Left renal cortex interstitium (tissue), 4 donors: ENCODE measurements around the gene AKAP12. TPM values are rescaled to one million over a fixed set of nuclear protein-coding genes. Genes with fewer than 3 reads are reported as not detected.
A peak's percentile ranks its signal among the peaks of the same experiment; 100 is the strongest.

ENCODE experiments used
- DNase-seq, 4 donors: peaks; one replicate each; pipeline ENCODE4 v3.0.0-alpha.2; 2013; ENCODE audit warnings: low read depth in 4 of 4, low spot score in 2 of 4, missing footprints in 1 of 4
- polyA plus RNA-seq, 4 donors: library from polyadenylated mRNA; unstranded; fragments of 120-200 nt; gene quantifications; one replicate each; pipeline ENCODE4 v1.2.1, GENCODE V29; 2013; ENCODE audit not compliant: insufficient read length in 4 of 4

Gene AKAP12
- polyA plus RNA-seq, 4 donors, result 127 to 183 (median 163) TPM

GRCh38 chr6:151275566-151275965, 35.8 kb downstream of the AKAP12 start:
- DNase-seq, result no peak

- DNase-seq, result no peak
Observed at GRCh38 chr6:151276112-151276740, 36.5 kb downstream of the AKAP12 start.

GRCh38 chr6:151279891-151280290, 40.1 kb downstream of the AKAP12 start:
- no peak for DNase-seq

DNA sequence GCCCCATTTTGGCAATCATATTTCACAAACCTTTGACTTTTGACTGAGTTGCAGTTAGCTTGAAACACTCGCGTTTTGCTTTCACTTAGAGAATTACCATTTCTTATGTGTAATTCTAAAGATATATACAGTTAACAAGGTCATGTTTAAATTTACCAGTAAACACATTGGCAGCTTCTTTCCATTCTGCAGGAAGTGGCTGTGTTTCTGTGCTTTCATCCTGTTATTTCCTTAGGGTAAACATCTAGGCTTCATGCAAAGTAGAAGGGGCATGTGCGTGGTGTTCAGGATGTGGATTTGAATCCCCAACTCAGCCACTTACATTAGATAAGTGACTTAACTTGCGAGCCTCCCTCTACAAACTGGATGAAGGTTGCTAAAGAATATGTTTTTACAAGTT, 41.1 kb downstream of the AKAP12 start:
- DNase-seq, result no peak

- no peak for DNase-seq
Observed at GRCh38 chr6:151284012-151284411, 44.2 kb downstream of the AKAP12 start.

DNA sequence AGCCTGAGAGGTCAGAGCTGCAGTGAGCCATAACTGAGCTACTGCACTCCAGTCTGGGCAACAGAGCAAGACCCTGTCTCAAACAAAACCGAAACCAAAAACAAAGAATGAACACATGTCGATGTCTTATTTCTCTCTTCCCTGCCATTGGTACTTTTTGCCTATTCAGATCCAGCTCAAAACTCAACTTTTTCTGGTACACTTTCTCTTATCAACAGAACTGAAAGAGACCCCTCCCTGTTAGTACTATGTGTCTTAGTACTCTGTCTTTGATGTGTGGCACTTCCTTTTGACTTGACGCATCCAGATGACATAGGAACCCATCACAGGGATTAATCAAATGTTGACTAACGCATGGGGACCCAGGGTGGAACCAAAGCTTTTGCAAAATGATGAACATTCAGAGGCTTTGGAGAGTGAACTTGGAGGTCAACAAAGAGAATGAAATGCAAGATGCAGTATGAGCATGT, 44.8 kb downstream of the AKAP12 start:
- DNase-seq, result no peak

GRCh38 chr6:151285122-151285521, 45.4 kb downstream of the AKAP12 start:
- DNase-seq, result no peak

DNA sequence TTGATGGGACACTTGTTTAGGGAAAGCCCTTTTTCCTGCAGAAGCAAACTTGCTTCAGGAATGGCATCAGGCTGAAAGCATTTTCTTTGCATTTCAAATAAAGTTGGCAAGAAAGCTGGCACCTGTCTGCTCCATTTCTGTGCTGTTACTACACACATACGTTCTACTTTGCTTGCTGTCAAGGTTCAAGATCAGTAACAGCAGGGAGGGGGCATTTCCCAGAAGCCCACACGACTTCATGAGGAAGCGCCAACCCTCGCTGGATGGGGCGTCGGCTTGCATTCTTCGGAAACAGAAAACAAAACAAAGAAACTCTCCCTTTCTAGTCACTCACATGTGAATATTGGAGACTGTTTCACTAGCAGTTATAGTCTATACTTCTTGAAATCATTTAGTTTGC, 46.4 kb downstream of the AKAP12 start:
- no peak for DNase-seq

GRCh38 chr6:151288712-151289398, 49.1 kb downstream of the AKAP12 start:
- no peak for DNase-seq

GRCh38 chr6:151289399-151290007, 49.7 kb downstream of the AKAP12 start:
- no peak for DNase-seq

GRCh38 chr6:151290877-151291721, 51.3 kb downstream of the AKAP12 start:
- peak in 2 of 4 donors; percentile 67 to 76 for DNase-seq

DNA sequence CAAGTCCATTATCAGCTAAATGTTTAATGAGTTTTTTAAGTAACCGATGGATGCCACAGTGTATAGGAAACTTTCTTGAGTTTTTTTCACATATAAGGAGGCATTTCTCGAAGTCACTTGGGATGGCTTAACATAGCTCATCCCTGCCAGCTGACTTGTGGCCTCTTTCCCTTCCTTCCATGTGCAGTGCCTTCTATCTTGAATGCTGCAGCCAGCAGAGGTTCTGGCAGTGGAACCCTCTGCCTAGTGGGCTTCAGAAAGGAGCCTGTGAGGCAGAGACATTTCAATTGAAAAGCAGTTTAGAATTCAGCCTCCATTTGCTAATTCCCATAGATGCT, 51.9 kb downstream of the AKAP12 start:
- no peak for DNase-seq

GRCh38 chr6:151292974-151293687, 53.4 kb downstream of the AKAP12 start:
- no peak for DNase-seq

DNA sequence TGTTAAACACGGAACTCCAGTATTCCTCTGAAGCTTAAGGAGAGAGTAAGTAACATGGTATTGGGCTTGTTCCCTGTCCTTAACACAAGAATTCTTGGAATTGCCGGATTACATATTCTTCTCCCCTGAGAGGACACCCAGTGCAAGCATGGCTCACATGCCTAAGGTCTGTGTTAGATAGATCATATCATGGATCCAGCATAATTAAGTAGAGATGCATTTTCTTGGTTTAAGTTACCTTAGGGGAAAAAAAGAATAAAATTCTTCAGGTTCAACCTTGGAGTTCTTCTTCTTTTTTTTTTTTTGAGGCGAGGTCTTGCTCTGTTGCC, 53.9 kb downstream of the AKAP12 start:
- DNase-seq, result no peak

- DNase-seq, result no peak
Observed at GRCh38 chr6:151294561-151295101, 54.9 kb downstream of the AKAP12 start.

DNA sequence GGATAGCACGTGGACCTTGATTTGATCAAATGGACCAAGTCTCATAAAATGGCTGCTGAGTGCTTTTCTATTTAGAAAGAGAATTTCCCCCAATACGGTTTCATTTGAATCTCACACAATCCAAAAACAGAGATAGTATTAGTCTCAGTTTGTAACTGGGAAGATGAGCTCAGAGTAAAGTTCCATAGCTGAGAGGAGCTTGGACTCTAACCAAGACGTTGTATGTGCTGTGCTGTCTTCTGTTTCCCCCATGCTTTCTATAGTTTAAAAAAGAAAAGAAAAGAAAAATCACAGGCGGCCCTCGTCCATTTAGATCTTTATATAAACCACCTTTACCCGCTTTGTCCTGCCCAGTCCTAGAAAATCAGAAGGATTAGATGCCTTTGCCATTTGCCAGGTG, 58.1 kb downstream of the AKAP12 start:
- DNase-seq, result no peak

- DNase-seq, result no peak
Observed at GRCh38 chr6:151299011-151299410, 59.2 kb downstream of the AKAP12 start.

GRCh38 chr6:151300267-151300991, 60.7 kb downstream of the AKAP12 start:
- no peak for DNase-seq

GRCh38 chr6:151301547-151301946, 61.8 kb downstream of the AKAP12 start:
- no peak for DNase-seq

DNA sequence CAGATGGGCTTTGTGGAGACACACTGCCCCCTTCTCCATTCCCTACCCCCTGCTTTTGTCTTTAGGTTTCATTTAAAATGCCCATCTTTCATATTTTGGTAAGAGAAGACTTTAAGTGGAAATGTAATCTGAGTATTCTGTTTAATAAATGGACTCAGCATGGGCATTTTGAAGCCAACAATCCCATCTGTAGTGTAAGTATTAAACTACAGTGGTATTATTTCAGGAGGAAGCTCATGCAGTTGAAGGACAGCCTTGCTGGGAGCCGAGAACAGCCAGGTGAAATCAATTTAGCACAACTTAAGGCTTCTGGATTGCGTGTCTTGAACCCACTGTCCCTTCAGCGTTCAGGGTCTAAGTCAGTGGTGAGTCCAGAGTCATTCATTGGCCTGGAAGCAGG, 63.5 kb downstream of the AKAP12 start:
- no peak for DNase-seq
